Activated CD4-positive, alpha-beta T cell treated with anti-CD3 and anti-CD28 coated beads for 36 hours (primary cell): ENCODE results near the gene TULP4. TPM values are rescaled to one million over a fixed set of nuclear protein-coding genes. Genes with fewer than 3 reads are reported as not detected.
A peak's percentile ranks its signal among the peaks of the same experiment; 100 is the strongest.
"Not testable (repeated sequence)": the region's sequence is repeated elsewhere in the genome, so short reads cannot be mapped to it uniquely, and the experiment has no call there.

Experiments used
- ATAC-seq: fragments of 200-7000 bp; cut with Tn5 transposase; one replicate; pipeline ENCODE4 v1.10.0; 2021; ENCODE audit warnings: mild to moderate bottlenecking, moderate library complexity
- CTCF ChIA-PET: fragments of 350-600 bp; sonication (Branson Sonifier 250); formaldehyde crosslinking; loops from one replicate; lab custom pipeline; 2021; ENCODE audit warnings: antibody characterized with exemption; lab: Charles Lee
- POLR2A ChIA-PET: fragments of 350-600 bp; sonication (Branson Sonifier 250); formaldehyde crosslinking; loops from one replicate; lab custom pipeline; 2021; ENCODE audit warnings: antibody characterized with exemption, inconsistent platforms; lab: Charles Lee
- DNase-seq: peaks from one replicate; pipeline ENCODE4 v3.0.0-alpha.2; 2020
- H3K27ac Mint-ChIP-seq: one replicate; pipeline ENCODE4 v1.8.0; 2021; ENCODE audit warnings: mixed read lengths
- H3K27me3 Mint-ChIP-seq: one replicate; pipeline ENCODE4 v1.8.0; 2021; ENCODE audit warnings: mixed read lengths
- H3K36me3 Mint-ChIP-seq: one replicate; pipeline ENCODE4 v1.8.0; 2021; ENCODE audit warnings: low read depth, mixed read lengths
- H3K4me1 Mint-ChIP-seq: one replicate; pipeline ENCODE4 v1.8.0; 2021; ENCODE audit warnings: mixed read lengths
- H3K4me3 Mint-ChIP-seq: one replicate; pipeline ENCODE4 v1.8.0; 2021; ENCODE audit warnings: mild to moderate bottlenecking, moderate library complexity, mixed read lengths
- H3K9me3 Mint-ChIP-seq: one replicate; pipeline ENCODE4 v1.8.0; 2021; ENCODE audit warnings: low read depth, mixed read lengths
- intact Hi-C, 2 experiments: fragments of 100-400 bp; cut with DNase I in 1 of 2; cut with micrococcal nuclease in 1 of 2; formaldehyde crosslinking; loops; one replicate each; pipeline versions ENCODE4 v1.14.2 to v1.15.1; 2022 to 2024; cut with DNase I, micrococcal nuclease
- total RNA-seq, 2 experiments: library from RNA; stranded (reverse); gene quantifications; one replicate each; pipeline ENCODE4 v1.2.3, GENCODE V29; 2021

TULP4 gene
- total RNA-seq, 2 experiments from 2014 or later: 11.8 to 14.3 TPM

GRCh38 chr6:158347335-158347734 is 35.1 kb downstream of the TULP4 start:
- peaks cover 11% of the 10 kb centered on the region for H3K4me1 Mint-ChIP-seq
- no peaks in the 10 kb centered on the region for H3K27me3 Mint-ChIP-seq
- H3K36me3 Mint-ChIP-seq: peaks cover 32% of the 10 kb centered on the region
- H3K4me3 Mint-ChIP-seq: no peak overlapping the region
- peaks cover 25% of the 10 kb centered on the region for H3K9me3 Mint-ChIP-seq
- ATAC-seq (no peak), DNase-seq (no peak)
- intact Hi-C loops: no loop called here
- ChIA-PET CTCF (no interaction called here), POLR2A (interaction anchor here (0.6 kb wide), 1 partner anchor 301 kb away, joined by 4 read pairs; no protein-coding TSS in a partner anchor)
- H3K27ac Mint-ChIP-seq: no peak overlapping the region

- CTCF ChIA-PET, intact Hi-C loops, H3K27ac Mint-ChIP-seq, POLR2A ChIA-PET, H3K27me3 Mint-ChIP-seq, DNase-seq, H3K4me1 Mint-ChIP-seq, ATAC-seq, H3K4me3 Mint-ChIP-seq: not testable (repeated sequence)
- H3K9me3 Mint-ChIP-seq: peaks cover 24% of the 10 kb centered on the region
- H3K36me3 Mint-ChIP-seq: peaks cover 26% of the 10 kb centered on the region
Observed at GRCh38 chr6:158348737-158349504, 36.7 kb downstream of the TULP4 start.

- H3K4me3 Mint-ChIP-seq, H3K4me1 Mint-ChIP-seq, ATAC-seq, H3K27ac Mint-ChIP-seq, POLR2A ChIA-PET, H3K27me3 Mint-ChIP-seq, DNase-seq, intact Hi-C loops, CTCF ChIA-PET: not testable (repeated sequence)
- Mint-ChIP-seq H3K36me3 (peaks cover 19% of the 10 kb centered on the region), H3K9me3 (peaks cover 17% of the 10 kb centered on the region)
Observed at GRCh38 chr6:158349505-158350275, 37.4 kb downstream of the TULP4 start.

- ATAC-seq, CTCF ChIA-PET, DNase-seq, H3K9me3 Mint-ChIP-seq, H3K4me1 Mint-ChIP-seq, H3K27ac Mint-ChIP-seq, POLR2A ChIA-PET, H3K27me3 Mint-ChIP-seq, H3K4me3 Mint-ChIP-seq, intact Hi-C loops: not testable (repeated sequence)
- H3K36me3 Mint-ChIP-seq: peaks cover 12% of the 10 kb centered on the region
Observed at GRCh38 chr6:158350731-158351130, 38.5 kb downstream of the TULP4 start.

- no peaks in the 10 kb centered on the region for H3K9me3 Mint-ChIP-seq
- H3K27me3 Mint-ChIP-seq: no peaks in the 10 kb centered on the region
- POLR2A ChIA-PET: no interaction called here
- intact Hi-C loops: no loop called here
- peaks cover 38% of the 10 kb centered on the region for H3K4me1 Mint-ChIP-seq
- no peak overlapping the region for H3K27ac Mint-ChIP-seq
- ATAC-seq: no peak
- CTCF ChIA-PET: no interaction called here
- H3K36me3 Mint-ChIP-seq: peaks cover 2% of the 10 kb centered on the region
- no peak overlapping the region for H3K4me3 Mint-ChIP-seq
- DNase-seq: no peak
Observed at GRCh38 chr6:158353883-158354877, 41.9 kb downstream of the TULP4 start.

- DNase-seq (no peak), ATAC-seq (no peak)
- H3K27ac Mint-ChIP-seq: no peak overlapping the region
- H3K4me1 Mint-ChIP-seq: peaks cover 38% of the 10 kb centered on the region
- ChIA-PET CTCF (interaction anchor here (0.7 to 2.4 kb wide), 3 partner anchors 10 to 151 kb away, joined by 3 to 6 read pairs (median 3); no protein-coding TSS in a partner anchor), POLR2A (interaction anchor here (0.6 kb wide), 1 partner anchor 624 kb away, joined by 12 read pairs; no protein-coding TSS in a partner anchor)
- intact Hi-C loops: no loop called here
- no peaks in the 10 kb centered on the region for H3K36me3 Mint-ChIP-seq
- no peaks in the 10 kb centered on the region for H3K27me3 Mint-ChIP-seq
- no peaks in the 10 kb centered on the region for H3K9me3 Mint-ChIP-seq
- H3K4me3 Mint-ChIP-seq: no peak overlapping the region
Observed at GRCh38 chr6:158356586-158357546, 44.6 kb downstream of the TULP4 start.

GRCh38 chr6:158357570-158358216 is 45.4 kb downstream of the TULP4 start:
- ChIA-PET POLR2A (interaction anchor here (0.6 kb wide), 1 partner anchor 623 kb away, joined by 12 read pairs; no protein-coding TSS in a partner anchor), CTCF (interaction anchor here (0.7 to 2.4 kb wide), 3 partner anchors 9 to 152 kb away, joined by 3 to 6 read pairs (median 3); no protein-coding TSS in a partner anchor)
- Mint-ChIP-seq H3K27me3 (no peaks in the 10 kb centered on the region), H3K4me3 (no peak overlapping the region), H3K36me3 (no peaks in the 10 kb centered on the region), H3K9me3 (no peaks in the 10 kb centered on the region), H3K27ac (peak overlapping the region; percentile 10), H3K4me1 (peaks cover 38% of the 10 kb centered on the region)
- intact Hi-C loops: no loop called here
- DNase-seq: peak; percentile 44
- ATAC-seq: peak; percentile 98

GRCh38 chr6:158358450-158359077 is 46.3 kb downstream of the TULP4 start:
- Mint-ChIP-seq H3K4me1 (peaks cover 38% of the 10 kb centered on the region), H3K9me3 (no peaks in the 10 kb centered on the region), H3K4me3 (no peak overlapping the region), H3K27me3 (no peaks in the 10 kb centered on the region), H3K27ac (no peak overlapping the region), H3K36me3 (peaks cover 1% of the 10 kb centered on the region)
- intact Hi-C loops: no loop called here
- POLR2A ChIA-PET: no interaction called here
- CTCF ChIA-PET: interaction anchor here (0.6 to 2.4 kb wide), 2 partner anchors 8 to 111 kb away, joined by 3 to 6 read pairs; no protein-coding TSS in a partner anchor
- ATAC-seq (no peak), DNase-seq (no peak)

GRCh38 chr6:158361068-158361467 is 48.8 kb downstream of the TULP4 start:
- POLR2A ChIA-PET: interaction anchor here (0.5 kb wide), 1 partner anchor 28 kb away, joined by 5 read pairs; no protein-coding TSS in a partner anchor
- Mint-ChIP-seq H3K36me3 (peaks cover 5% of the 10 kb centered on the region), H3K4me1 (peaks cover 31% of the 10 kb centered on the region), H3K27me3 (no peaks in the 10 kb centered on the region), H3K4me3 (no peak overlapping the region), H3K9me3 (peaks cover 4% of the 10 kb centered on the region), H3K27ac (no peak overlapping the region)
- DNase-seq (no peak), ATAC-seq (no peak)
- CTCF ChIA-PET: interaction anchor here (0.6 to 1.0 kb wide), 5 partner anchors 17 to 331 kb away, joined by 3 read pairs; no protein-coding TSS in a partner anchor
- intact Hi-C loops: no loop called here
